ENCODE measurements around the gene SMIM35. TPM values are rescaled to one million over a fixed set of nuclear protein-coding genes. Genes with fewer than 3 reads are reported as not detected.
"Not testable (repeated sequence)": the region's sequence is repeated elsewhere in the genome, so short reads cannot be mapped to it uniquely, and the experiment has no call there.

Gene SMIM35
- total RNA-seq, 1 experiment from 2014 or later: not detected

DNA sequence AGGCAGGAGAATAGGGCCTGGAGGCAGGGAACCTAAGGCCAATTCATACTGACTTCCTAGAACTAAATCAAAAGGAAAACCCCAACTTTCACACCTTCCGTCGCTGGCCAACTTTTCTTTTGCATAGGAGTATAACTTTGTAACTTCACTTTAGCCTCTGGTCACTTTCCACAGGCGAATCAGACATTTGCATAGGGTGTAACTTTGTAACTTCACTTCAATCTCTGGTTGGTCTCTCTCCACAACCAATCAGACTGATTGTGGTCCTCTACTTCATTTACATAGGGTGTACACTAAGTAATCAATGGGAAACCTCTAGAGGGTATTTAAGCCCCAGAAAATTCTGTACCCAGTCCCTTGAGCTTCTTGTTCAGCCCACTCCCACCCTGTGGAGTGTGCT is 21.4 kb downstream of the SMIM35 start:
- ChIA-PET CTCF (no interaction called here), POLR2A (ENCODE audit: unreplicated experiment) (no interaction called here)
- no peaks in the 10 kb centered on the region for H3K9me3 ChIP-seq (ENCODE audit: insufficient read depth, low read depth)
- H3K27ac ChIP-seq: no peak overlapping the region
- no peaks in the 10 kb centered on the region for H3K4me1 ChIP-seq (replicated peaks; ENCODE audit: insufficient read depth)
- no peak overlapping the region for H3K4me2 ChIP-seq
- TF ChIP-seq, protein P1, sequence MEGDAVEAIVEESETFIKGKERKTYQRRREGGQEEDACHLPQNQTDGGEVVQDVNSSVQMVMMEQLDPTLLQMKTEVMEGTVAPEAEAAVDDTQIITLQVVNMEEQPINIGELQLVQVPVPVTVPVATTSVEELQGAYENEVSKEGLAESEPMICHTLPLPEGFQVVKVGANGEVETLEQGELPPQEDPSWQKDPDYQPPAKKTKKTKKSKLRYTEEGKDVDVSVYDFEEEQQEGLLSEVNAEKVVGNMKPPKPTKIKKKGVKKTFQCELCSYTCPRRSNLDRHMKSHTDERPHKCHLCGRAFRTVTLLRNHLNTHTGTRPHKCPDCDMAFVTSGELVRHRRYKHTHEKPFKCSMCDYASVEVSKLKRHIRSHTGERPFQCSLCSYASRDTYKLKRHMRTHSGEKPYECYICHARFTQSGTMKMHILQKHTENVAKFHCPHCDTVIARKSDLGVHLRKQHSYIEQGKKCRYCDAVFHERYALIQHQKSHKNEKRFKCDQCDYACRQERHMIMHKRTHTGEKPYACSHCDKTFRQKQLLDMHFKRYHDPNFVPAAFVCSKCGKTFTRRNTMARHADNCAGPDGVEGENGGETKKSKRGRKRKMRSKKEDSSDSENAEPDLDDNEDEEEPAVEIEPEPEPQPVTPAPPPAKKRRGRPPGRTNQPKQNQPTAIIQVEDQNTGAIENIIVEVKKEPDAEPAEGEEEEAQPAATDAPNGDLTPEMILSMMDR (conservative IDR thresholded peaks at IDR 0.05): no peak
- TF ChIP-seq EZH2 (IDR thresholded peaks at IDR 0.05; ENCODE audit: low read depth): no peak
- H3K27me3 ChIP-seq (ENCODE audit: insufficient read depth, low read depth): no peaks in the 10 kb centered on the region
- H3K4me3 ChIP-seq: no peak overlapping the region
- H3K79me2 ChIP-seq (ENCODE audit: low read depth): no peaks in the 10 kb centered on the region
- H3K9me2 ChIP-seq (ENCODE audit: insufficient read depth): no peaks in the 10 kb centered on the region
- no peaks in the 10 kb centered on the region for H3K36me3 ChIP-seq (ENCODE audit: low read depth)
- BruUV-seq (replicated peaks): no TSS peak
- no peaks in the 10 kb centered on the region for H3F3A ChIP-seq (ENCODE audit: insufficient read depth, low read depth)
- DNase-seq: no peak
- no peaks in the 10 kb centered on the region for H4K20me1 ChIP-seq (ENCODE audit: insufficient read depth)
- H2AFZ ChIP-seq: no peak overlapping the region
- intact Hi-C loops (cut with micrococcal nuclease; ENCODE audit: unreplicated experiment): no loop called here

DNA sequence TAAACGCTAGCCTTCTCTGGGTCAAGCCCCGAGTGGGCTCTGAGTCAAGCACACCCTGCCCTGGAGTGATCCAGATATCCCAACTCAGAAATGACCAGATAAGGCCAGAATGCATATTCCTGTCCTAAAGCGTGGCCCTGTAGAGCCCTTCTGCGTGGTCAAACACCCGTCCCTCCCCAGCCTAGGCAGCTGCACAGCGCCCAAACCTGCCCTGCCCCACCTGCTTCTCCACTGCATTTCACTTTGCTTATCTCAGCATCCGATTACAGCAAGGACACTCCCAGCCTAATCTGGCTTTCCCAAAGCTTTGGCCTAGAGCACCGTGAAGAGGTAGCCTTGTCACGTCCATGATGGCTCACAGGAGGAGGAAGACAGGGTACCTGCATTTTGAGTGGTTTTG is 21.8 kb downstream of the SMIM35 start:
- no peaks in the 10 kb centered on the region for H3K36me3 ChIP-seq (ENCODE audit: low read depth)
- no peaks in the 10 kb centered on the region for H4K20me1 ChIP-seq (ENCODE audit: insufficient read depth)
- H3K79me2 ChIP-seq (ENCODE audit: low read depth): no peaks in the 10 kb centered on the region
- no peaks in the 10 kb centered on the region for H3K4me1 ChIP-seq (replicated peaks; ENCODE audit: insufficient read depth)
- H3K4me3 ChIP-seq: no peak overlapping the region
- BruUV-seq (replicated peaks): no TSS peak
- no peaks in the 10 kb centered on the region for H3F3A ChIP-seq (ENCODE audit: insufficient read depth, low read depth)
- no peak overlapping the region for H3K4me2 ChIP-seq
- H3K27me3 ChIP-seq (ENCODE audit: insufficient read depth, low read depth): no peaks in the 10 kb centered on the region
- H3K9me2 ChIP-seq (ENCODE audit: insufficient read depth): no peaks in the 10 kb centered on the region
- no peaks in the 10 kb centered on the region for H3K9me3 ChIP-seq (ENCODE audit: insufficient read depth, low read depth)
- H3K27ac ChIP-seq: no peak overlapping the region
- CTCF ChIA-PET: no interaction called here
- DNase-seq: no peak
- intact Hi-C loops (cut with micrococcal nuclease; ENCODE audit: unreplicated experiment): no loop called here
- H2AFZ ChIP-seq: no peak overlapping the region
- POLR2A ChIA-PET (ENCODE audit: unreplicated experiment): no interaction called here
- TF ChIP-seq, protein P1 (conservative IDR thresholded peaks at IDR 0.05): no peak
- no peak for TF ChIP-seq EZH2 (IDR thresholded peaks at IDR 0.05; ENCODE audit: low read depth)

DNA sequence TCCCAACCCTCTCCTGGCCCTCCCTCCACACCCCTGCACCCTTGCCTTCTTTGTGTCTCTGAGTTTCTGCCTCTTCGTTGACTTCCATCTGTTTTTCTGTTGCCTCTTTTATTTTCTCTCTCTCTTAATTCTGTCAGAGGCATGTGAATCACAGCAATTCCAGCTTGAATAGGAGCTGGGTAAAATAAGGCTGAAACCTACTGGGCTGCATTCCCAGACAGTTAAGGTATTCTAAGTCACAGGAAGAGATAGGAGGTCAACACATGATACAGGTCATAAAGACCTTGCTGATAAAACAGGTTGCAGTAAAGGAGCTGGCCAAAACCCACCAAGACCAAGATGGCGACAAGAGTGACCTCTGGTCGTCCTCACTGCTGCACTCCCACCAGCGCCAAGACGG is 24.1 kb downstream of the SMIM35 start:
- BruUV-seq (replicated peaks); H3K4me2 ChIP-seq; POLR2A ChIA-PET (ENCODE audit: unreplicated experiment); H3K9me3 ChIP-seq (ENCODE audit: insufficient read depth, low read depth); CTCF ChIA-PET; H2AFZ ChIP-seq; H3F3A ChIP-seq (ENCODE audit: insufficient read depth, low read depth); H4K20me1 ChIP-seq (ENCODE audit: insufficient read depth); intact Hi-C loops (cut with micrococcal nuclease; ENCODE audit: unreplicated experiment); H3K9me2 ChIP-seq (ENCODE audit: insufficient read depth); H3K79me2 ChIP-seq (ENCODE audit: low read depth); DNase-seq; H3K27ac ChIP-seq; H3K36me3 ChIP-seq (ENCODE audit: low read depth); H3K4me3 ChIP-seq; H3K27me3 ChIP-seq (ENCODE audit: insufficient read depth, low read depth); H3K4me1 ChIP-seq (replicated peaks; ENCODE audit: insufficient read depth): not testable (repeated sequence)

DNA sequence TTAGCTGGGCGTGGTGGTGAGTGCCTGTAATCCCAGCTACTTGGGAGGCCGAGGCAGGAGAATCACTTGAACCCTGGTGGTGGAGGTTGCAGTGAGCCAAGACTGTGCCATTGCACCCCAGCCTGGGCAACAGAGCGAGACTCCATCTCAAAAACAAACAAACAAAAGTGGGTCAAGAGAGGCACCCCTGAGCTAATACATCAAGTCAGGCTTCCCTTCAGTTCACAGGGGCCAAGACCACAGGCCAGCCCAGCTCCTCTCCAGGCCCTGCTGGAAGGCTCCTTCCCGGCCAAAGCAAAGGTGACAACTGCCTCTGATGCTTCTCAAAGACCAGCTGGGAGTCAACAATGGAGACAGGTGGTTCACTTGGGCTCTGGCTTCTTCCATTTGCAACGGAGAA is 24.6 kb downstream of the SMIM35 start:
- DNase-seq; H3K9me2 ChIP-seq (ENCODE audit: insufficient read depth); H3K27ac ChIP-seq; H2AFZ ChIP-seq; H3K79me2 ChIP-seq (ENCODE audit: low read depth); H3K9me3 ChIP-seq (ENCODE audit: insufficient read depth, low read depth); CTCF ChIA-PET; H3K4me2 ChIP-seq; POLR2A ChIA-PET (ENCODE audit: unreplicated experiment); H3K36me3 ChIP-seq (ENCODE audit: low read depth); BruUV-seq (replicated peaks); H3K4me3 ChIP-seq; intact Hi-C loops (cut with micrococcal nuclease; ENCODE audit: unreplicated experiment); H3F3A ChIP-seq (ENCODE audit: insufficient read depth, low read depth); H4K20me1 ChIP-seq (ENCODE audit: insufficient read depth): not testable (repeated sequence)
- H3K4me1 ChIP-seq (replicated peaks; ENCODE audit: insufficient read depth): peaks cover 12% of the 10 kb centered on the region
- H3K27me3 ChIP-seq (ENCODE audit: insufficient read depth, low read depth): peaks cover 14% of the 10 kb centered on the region

Data from PC-9 (cell line).